HK-2 (cell line): Measurements from ENCODE around the gene TMEM213.
"Not testable (repeated sequence)": the region's sequence is repeated elsewhere in the genome, so short reads cannot be mapped to it uniquely, and the experiment has no call there.

Source experiments
- DNase-seq: peaks from one replicate; pipeline ENCODE4 v3.0.0-alpha.2; 2018; ENCODE audit not compliant: unreplicated experiment

TMEM213 gene

DNA sequence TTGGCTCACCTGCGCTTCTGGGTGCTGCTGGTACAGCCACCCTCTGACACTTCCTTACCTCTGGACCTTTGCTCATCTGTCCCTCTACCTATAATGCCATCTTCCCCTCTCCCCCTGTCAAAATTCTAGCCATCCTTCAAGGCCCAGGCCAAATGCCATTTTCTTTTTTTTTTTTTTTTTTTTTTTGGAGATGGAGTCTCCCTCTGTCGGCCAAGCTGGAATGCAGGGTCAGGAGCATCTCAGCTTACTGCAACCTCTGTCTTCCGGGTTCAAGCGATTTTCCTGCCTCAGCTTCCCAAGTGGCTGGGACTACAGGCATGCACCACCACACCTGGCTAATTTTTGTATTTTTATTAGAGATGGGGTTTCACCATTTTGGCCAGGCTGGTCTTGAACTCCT lies 748 bp upstream of the TMEM213 start:
- not testable (repeated sequence) for DNase-seq

GRCh38 chr7:138798836-138799235 lies 1.0 kb downstream of the TMEM213 start:
- DNase-seq = no peak

DNA sequence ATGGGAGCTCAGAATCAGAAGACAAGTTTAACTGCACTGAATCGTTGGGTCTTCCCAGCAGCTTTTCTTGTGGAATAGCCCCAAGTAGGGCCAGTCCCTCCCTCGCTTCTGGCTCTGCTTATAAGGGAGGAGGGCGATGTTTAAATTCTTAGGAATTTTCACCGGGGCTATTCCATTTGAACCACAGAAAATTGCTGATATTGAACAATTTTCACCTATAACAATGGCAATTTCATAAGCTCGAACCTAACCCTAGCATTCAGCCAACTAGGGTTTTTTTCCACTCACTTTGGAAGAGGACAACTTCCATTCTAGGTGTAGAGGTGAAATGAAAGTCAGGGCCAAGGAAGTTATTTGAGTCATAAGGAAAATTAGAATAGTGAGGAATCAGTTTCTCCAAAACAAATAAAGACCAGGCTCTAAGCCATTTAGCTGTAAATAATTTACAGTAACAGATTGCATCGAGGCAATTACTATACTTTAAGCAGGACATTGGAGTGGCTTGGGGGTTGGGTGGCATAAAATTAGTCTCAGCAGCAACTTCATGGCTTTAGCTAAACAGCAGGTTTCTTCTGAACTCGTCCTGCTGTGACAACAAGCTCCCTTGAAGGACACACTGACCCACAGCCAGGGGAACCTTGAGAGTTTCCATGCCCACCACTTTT lies 1.7 kb downstream of the TMEM213 start:
- DNase-seq = no peak

DNA sequence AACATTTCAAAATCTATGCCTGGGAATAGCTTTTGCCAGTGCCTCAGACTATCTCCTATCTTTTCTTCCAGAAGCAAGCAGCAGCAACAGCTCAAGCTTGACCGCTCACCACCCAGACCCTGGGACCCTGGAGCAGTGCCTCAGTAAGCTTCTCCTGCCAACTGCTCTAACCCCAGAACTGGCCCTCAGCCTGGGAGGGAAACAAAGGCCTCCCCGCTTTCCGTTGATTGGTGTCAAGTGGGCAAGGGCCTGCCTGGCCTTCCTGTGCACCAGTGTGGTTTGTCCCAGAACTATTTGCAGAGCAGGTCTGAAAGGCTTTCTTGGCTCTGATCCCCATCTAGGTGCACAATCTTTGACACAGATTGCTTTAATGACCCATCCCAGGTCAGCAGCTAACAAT lies 3.5 kb downstream of the TMEM213 start:
- no peak for DNase-seq

GRCh38 chr7:138802706-138803105 lies 4.9 kb downstream of the TMEM213 start:
- no peak for DNase-seq

GRCh38 chr7:138804618-138805017 lies 6.8 kb downstream of the TMEM213 start:
- no peak for DNase-seq

DNA sequence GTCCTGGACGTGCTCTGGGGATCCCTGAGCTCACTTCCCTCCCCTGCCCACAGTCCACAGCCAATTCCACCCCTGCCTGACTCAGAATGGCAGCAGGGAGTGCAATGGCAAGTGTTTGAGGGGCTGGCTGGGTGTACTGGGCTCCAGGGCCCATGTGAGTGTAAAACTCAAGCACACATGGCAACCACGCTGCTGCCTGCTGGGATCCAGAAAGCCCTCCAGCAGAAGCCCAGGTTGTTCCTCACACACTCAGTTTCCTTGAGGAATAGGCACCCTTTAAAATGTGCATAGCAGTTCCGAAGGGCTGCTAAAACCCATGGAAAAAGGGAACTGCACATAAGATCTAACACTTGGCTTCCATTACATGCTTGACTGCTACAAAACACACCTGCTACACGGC lies 11.6 kb downstream of the TMEM213 start:
- no peak for DNase-seq

DNA sequence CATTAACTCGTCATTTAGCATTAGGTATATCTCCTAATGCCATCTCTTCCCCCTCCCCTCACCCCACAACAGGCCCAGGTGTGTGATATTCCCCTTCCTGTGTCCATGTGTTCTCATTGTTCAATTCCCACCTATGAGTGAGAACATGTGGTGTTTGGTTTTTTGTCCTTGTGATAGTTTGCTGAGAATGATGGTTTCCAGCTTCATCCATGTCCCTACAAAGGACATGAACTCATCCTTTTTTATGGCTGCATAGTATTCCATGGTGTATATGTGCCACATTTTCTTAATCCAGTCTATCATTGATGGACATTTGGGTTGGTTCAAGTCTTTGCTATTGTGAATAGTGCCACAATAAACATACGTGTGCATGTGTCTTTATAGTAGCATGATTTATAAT lies 13.5 kb downstream of the TMEM213 start:
- not testable (repeated sequence) for DNase-seq

DNA sequence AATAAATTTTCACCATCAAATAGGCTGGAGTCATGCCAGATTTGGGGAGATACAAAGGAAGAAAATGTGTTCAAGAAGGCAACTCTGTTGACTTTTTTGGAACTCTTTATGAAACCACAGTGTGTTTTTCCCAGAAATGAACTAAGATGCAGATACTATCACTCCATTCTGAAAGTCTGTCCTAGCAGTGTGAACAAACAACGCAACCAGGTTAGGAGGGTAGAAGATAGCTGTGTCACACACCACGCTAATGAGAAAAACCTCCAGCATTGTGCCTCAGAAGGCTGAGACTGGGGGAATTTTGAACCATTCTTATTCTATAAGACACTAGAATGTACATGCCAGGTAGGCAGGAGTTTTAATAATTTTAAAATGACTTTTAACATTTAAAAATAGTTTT lies 16.2 kb downstream of the TMEM213 start:
- DNase-seq = no peak

DNA sequence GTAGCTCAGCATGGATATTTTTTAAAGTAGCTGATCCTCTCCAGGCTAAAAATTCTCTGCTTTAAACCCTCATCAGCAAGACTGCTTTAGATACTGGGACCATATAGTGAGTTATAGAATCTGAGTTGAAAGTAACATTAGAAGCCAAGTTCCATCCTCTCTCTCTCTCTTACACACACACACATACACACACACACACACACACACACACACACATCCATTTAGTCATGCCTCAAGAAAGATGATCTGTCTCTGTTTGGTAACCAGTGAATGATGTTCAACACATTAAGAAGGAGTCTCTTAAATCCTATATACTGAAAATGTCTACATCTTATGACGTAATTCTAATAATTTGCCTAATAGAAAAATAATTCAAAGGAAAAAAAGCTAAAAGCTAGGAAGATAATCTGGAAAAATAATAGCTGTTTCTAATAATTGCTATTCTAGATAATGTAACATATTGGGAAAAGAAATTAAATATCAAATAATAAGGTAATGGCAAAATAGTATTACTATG lies 17.1 kb downstream of the TMEM213 start:
- no peak for DNase-seq

GRCh38 chr7:138816650-138817049 lies 18.9 kb downstream of the TMEM213 start:
- no peak for DNase-seq

GRCh38 chr7:138819625-138820024 lies 21.8 kb downstream of the TMEM213 start:
- no peak for DNase-seq

GRCh38 chr7:138821912-138822311 lies 24.1 kb downstream of the TMEM213 start:
- DNase-seq = no peak

GRCh38 chr7:138822867-138823535 lies 25.2 kb downstream of the TMEM213 start:
- DNase-seq = no peak

DNA sequence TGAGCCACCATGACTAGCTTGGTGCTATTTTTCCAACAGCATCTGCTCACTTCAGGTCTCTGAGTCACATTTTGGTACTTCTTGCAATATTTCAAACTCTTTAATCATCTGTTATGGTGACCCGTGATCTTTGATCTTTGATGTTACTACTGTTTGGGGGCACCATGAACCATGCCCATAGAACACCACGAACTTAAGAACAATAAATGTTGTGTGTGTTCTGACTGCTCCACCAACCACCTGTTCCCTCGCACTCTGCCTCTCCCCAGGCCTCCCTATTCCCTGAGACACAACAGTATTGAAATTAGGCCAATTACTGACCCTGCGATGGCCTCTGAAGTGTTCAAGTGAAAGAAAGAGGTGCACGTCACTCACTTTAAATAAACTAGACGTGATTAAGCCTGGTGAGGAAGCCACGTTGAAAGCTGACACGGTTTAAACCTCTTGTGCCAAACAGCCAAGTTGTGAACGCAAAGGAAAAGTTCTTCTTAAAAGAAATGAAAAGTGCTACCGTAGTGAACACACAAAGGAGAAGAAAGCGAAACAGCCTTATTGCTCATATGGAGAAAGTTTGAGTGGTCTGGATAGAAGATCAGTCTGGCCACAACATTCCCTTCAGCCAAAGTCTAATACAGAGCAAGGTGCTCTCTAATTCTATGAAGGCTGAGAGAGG lies 27.4 kb downstream of the TMEM213 start:
- no peak for DNase-seq

- DNase-seq = no peak
Measured at GRCh38 chr7:138828302-138828701, 30.5 kb downstream of the TMEM213 start.

- no peak for DNase-seq
Measured at GRCh38 chr7:138829335-138829734, 31.5 kb downstream of the TMEM213 start.

GRCh38 chr7:138832966-138833365 lies 35.2 kb downstream of the TMEM213 start:
- no peak for DNase-seq

- no peak for DNase-seq
Measured at GRCh38 chr7:138833596-138833995, 35.8 kb downstream of the TMEM213 start.

DNA sequence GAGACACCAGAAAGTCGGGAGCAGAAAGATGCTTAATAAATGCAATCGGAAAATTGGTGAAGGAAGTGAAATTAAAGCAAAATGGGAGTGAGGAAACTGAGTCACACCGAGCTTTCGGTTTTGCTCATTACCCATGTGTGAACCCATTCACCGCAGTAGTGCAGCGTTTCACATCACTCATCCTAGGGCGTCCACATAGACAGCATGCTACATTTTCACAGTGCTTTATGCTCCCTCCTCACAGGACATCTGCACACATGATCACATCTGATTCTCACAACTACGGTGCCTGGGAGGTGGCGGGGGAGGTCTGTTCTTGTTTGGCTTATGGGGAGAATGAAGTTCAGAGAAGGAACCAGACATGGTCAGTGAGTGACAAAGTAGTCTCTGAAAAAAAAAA lies 36.8 kb downstream of the TMEM213 start:
- no peak for DNase-seq

- DNase-seq = no peak
Measured at GRCh38 chr7:138835087-138835486, 37.3 kb downstream of the TMEM213 start.

- DNase-seq = no peak
Measured at GRCh38 chr7:138837627-138838026, 39.8 kb downstream of the TMEM213 start.

DNA sequence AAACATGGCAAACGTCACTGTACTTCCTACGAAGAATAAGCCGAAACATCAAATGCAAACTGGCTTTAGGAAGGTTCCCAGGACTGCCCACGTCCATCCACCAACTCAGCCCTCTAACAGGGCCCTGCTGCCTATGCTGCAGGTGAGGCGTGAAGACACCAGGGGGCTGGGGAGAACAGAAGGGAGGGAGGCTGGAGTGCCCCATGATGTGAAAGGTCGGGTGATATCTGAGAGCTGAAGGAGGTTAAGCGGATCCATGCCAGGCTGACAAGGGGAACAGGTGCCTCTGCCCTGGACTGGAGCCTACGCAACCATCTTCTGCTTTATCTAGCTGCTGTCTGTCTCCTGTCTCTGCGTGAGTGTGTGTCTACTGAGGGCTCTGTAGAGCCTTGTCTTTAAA lies 40.4 kb downstream of the TMEM213 start:
- no peak for DNase-seq
